NCI-H748 (cell line): Measurements from ENCODE around the gene CCNT1.
"Not testable (repeated sequence)": the region's sequence is repeated elsewhere in the genome, so short reads cannot be mapped to it uniquely, and the experiment has no call there.

Source experiments
- DNase-seq: peaks from one replicate; lab custom pipeline; 2025; ENCODE audit not compliant: unreplicated experiment; lab: John Stamatoyannopoulos, UW

Gene CCNT1

DNA sequence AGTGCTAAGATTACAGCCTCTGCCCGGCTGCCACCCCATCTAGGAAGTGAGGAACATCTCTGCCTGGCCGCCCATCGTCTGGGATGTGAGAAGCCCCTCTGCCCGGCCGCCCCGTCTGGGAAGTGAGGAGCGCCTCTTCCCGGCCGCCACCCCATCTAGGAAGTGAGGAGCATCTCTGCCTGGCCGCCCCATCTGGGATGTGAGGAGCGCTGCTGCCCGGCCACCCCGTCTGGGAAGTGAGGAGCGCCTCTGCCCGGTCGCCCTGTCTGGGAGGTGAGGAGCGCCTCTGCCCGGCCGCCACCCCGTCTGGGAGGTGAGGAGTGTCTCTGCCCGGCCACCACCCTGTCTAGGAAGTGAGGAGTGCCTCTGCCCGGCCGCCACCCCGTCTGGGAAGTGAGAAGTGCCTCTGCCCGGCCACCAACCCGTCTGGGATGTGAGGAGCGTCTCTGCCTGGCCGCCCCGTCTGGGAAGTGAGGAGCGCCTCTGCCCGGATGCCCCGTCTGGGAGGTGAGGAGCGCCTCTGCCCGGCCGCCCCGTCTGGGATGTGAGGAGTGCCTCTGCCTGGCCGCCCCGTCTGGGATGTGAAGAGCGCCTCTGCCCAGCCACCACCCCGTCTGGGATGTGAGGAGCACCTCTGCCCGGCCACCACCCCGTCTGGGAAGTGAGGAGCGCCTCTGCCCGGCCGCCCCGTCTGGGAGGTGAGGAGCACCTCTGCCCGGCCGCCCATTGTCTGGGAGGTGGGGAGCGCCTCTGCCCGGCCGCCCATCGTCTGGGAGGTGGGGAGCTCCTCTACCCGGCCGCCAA lies 74.6 kb downstream of the CCNT1 start:
- DNase-seq, result not testable (repeated sequence)

DNA sequence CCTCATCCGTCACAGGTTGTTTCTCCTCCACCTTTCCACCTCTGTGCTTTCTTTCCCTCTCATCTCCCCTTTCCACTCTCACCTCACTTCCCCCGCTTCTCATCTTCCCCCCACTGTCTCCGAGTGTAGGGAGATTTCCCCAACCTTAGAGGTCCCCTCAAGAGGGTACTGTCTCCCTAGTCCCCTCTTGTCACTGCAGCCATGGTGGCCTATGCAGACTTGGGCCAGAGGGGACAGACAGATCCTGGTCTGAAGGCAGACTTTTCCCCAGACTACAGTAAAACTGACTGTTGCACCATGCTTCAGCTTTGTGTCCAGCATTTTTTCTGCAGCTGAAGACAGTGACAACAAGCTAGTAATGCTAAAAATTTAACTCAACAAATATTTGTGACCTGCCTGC lies 75.7 kb downstream of the CCNT1 start:
- DNase-seq, result no peak

DNA sequence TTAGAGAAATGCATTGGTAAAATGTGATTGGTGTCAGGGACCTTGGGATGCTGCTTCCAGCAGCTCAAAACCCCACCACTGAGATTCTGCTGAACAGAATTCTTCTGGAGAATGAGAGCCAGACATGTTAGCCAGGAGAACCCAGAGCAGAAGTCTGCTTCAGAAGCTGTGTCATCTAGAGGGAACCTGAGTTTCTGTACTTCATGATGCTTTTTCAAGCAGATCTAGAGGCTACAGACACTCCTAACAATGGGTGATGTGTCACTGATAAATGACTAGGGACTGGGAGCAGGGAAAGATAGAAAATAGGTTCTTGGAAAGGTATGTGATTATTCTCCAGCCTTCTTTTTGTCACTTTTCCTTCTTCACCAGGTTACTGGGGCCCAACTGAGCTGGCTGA lies 76.1 kb downstream of the CCNT1 start:
- DNase-seq, result no peak
